Measurements from ENCODE around the gene CNFN. TPM values are rescaled to one million over a fixed set of nuclear protein-coding genes. Genes with fewer than 3 reads are reported as not detected.
A peak's percentile ranks its signal among the peaks of the same experiment; 100 is the strongest.

The CNFN gene
- total and polyA plus RNA-seq, 7 experiments from 2014 or later = 0.52 to 0.75 TPM; not detected in 5

GRCh38 chr19:42401365-42402303 is 11.5 kb upstream of the CNFN start:
- no peaks in the 10 kb centered on the region for H3K27me3 Mint-ChIP-seq
- peaks cover 0 to 13% (median 0%) of the 10 kb centered on the region in 3 experiments for H3K36me3 ChIP-seq (ENCODE audit: control insufficient read depth in 2 of 3, insufficient read depth in 3 of 3, low read length in 3 of 3)
- H3K27ac ChIP-seq (ENCODE audit: low read depth, low read length) = peak overlapping the region; percentile 68
- DNase-seq = peak; percentile 46 to 72 (median 64)
- H3K27ac Mint-ChIP-seq = peak overlapping the region; percentile 49 to 88 (median 81)
- peaks cover 12 to 13% of the 10 kb centered on the region in 2 donors for H3K4me1 ChIP-seq (ENCODE audit: control insufficient read depth in 2 of 2, insufficient read depth in 2 of 2, low read length in 2 of 2)
- CTCF ChIA-PET = interaction anchor here (0.6 to 2.6 kb wide), 7 partner anchors 18 to 293 kb away, joined by 3 to 7 read pairs (median 4); partner anchors contain the start of gene POU2F2
- POLR2A ChIA-PET = interaction anchor here (1.0 to 1.2 kb wide), 2 partner anchors 19 to 22 kb away, joined by 3 to 7 read pairs; no protein-coding TSS in a partner anchor
- peaks cover 0 to 15% (median 0%) of the 10 kb centered on the region in 5 donors for H3K36me3 Mint-ChIP-seq
- H3K4me3 ChIP-seq (ENCODE audit: low read length) = peak overlapping the region; percentile 62
- peaks cover 25 to 51% (median 42%) of the 10 kb centered on the region in 7 donors for H3K4me1 Mint-ChIP-seq
- peak; percentile 78 for ATAC-seq
- intact Hi-C loops (cut with micrococcal nuclease) = loop anchor here (1.0 to 5.0 kb wide), 8 partner anchors 14 to 294 kb away; partner anchors contain the start of gene MEGF8 (in 1 of the 2)
- H3K27me3 ChIP-seq (ENCODE audit: control insufficient read depth in 2 of 2, insufficient read depth in 2 of 2, low read length in 2 of 2) = no peaks in the 10 kb centered on the region
- peak overlapping the region; percentile 79 to 88 (median 84) for H3K4me3 Mint-ChIP-seq
- no peaks in the 10 kb centered on the region for H3K9me3 ChIP-seq (ENCODE audit: control insufficient read depth in 2 of 3, low read length in 3 of 3)
- peaks cover 0 to 1% (median 0%) of the 10 kb centered on the region in 11 donors for H3K9me3 Mint-ChIP-seq

GRCh38 chr19:42400404-42400803 is 10.3 kb upstream of the CNFN start:
- Mint-ChIP-seq H3K9me3 (peaks cover 0 to 1% (median 0%) of the 10 kb centered on the region in 11 donors), H3K4me3 (peak overlapping the region in 6 of 10 donors; percentile 7 to 87 (median 29)), H3K27me3 (no peaks in the 10 kb centered on the region), H3K4me1 (peaks cover 32 to 56% (median 48%) of the 10 kb centered on the region in 7 donors), H3K36me3 (peaks cover 0 to 13% (median 0%) of the 10 kb centered on the region in 5 donors), H3K27ac (peak overlapping the region in 5 of 9 donors; percentile 11 to 76 (median 59))
- no peak for DNase-seq
- no peak for ATAC-seq
- intact Hi-C loops (cut with micrococcal nuclease) = loop anchor here (5.0 kb wide), 3 partner anchors 37 to 293 kb away; no protein-coding TSS in a partner anchor
- H3K9me3 ChIP-seq (ENCODE audit: control insufficient read depth in 2 of 3, low read length in 3 of 3) = no peaks in the 10 kb centered on the region
- ChIA-PET CTCF (interaction anchor here (0.7 to 2.6 kb wide), 13 partner anchors 16 to 292 kb away, joined by 3 to 7 read pairs (median 4); partner anchors contain the start of genes CXCL17 and POU2F2), POLR2A (interaction anchor here (0.8 to 1.6 kb wide), 3 partner anchors 12 to 23 kb away, joined by 3 to 5 read pairs (median 4); no protein-coding TSS in a partner anchor)
- H3K27me3 ChIP-seq (ENCODE audit: control insufficient read depth in 2 of 2, insufficient read depth in 2 of 2, low read length in 2 of 2) = no peaks in the 10 kb centered on the region
- H3K27ac ChIP-seq (ENCODE audit: low read depth, low read length) = no peak overlapping the region
- H3K36me3 ChIP-seq (ENCODE audit: control insufficient read depth in 2 of 3, insufficient read depth in 3 of 3, low read length in 3 of 3) = peaks cover 0 to 4% (median 0%) of the 10 kb centered on the region in 3 experiments
- H3K4me3 ChIP-seq (ENCODE audit: low read length) = no peak overlapping the region
- peaks cover 13 to 16% of the 10 kb centered on the region in 2 donors for H3K4me1 ChIP-seq (ENCODE audit: control insufficient read depth in 2 of 2, insufficient read depth in 2 of 2, low read length in 2 of 2)

GRCh38 chr19:42397263-42398166 is 7.4 kb upstream of the CNFN start:
- no peak for DNase-seq

GRCh38 chr19:42396381-42397262 is 6.5 kb upstream of the CNFN start:
- peak overlapping the region; percentile 93 for H3K4me3 ChIP-seq (ENCODE audit: low read length)
- peaks cover 0 to 8% (median 6%) of the 10 kb centered on the region in 5 donors for H3K27me3 Mint-ChIP-seq
- H3K4me1 ChIP-seq (ENCODE audit: control insufficient read depth in 2 of 2, insufficient read depth in 2 of 2, low read length in 2 of 2) = peaks cover 13 to 16% of the 10 kb centered on the region in 2 donors
- intact Hi-C loops (cut with micrococcal nuclease) = loop anchor here (1.0 to 5.0 kb wide), 5 partner anchors 9 to 179 kb away; partner anchors contain the start of genes MEGF8 (in 2 of the 2) and DEDD2 (in 1 of the 2)
- no peaks in the 10 kb centered on the region for H3K36me3 ChIP-seq (ENCODE audit: control insufficient read depth in 2 of 3, insufficient read depth in 3 of 3, low read length in 3 of 3)
- peak; percentile 96 for ATAC-seq
- peaks cover 0 to 3% (median 0%) of the 10 kb centered on the region in 5 donors for H3K36me3 Mint-ChIP-seq
- no peaks in the 10 kb centered on the region for H3K27me3 ChIP-seq (ENCODE audit: control insufficient read depth in 2 of 2, insufficient read depth in 2 of 2, low read length in 2 of 2)
- H3K27ac ChIP-seq (ENCODE audit: low read depth, low read length) = peak overlapping the region; percentile 70
- DNase-seq = peak; percentile 80 to 97 (median 84)
- peak overlapping the region; percentile 85 to 93 (median 88) for H3K27ac Mint-ChIP-seq
- H3K4me3 Mint-ChIP-seq = peak overlapping the region; percentile 85 to 99 (median 91)
- CTCF ChIA-PET = no interaction called here
- H3K4me1 Mint-ChIP-seq = peaks cover 29 to 49% (median 44%) of the 10 kb centered on the region in 7 donors
- peaks cover 0 to 1% (median 0%) of the 10 kb centered on the region in 11 donors for H3K9me3 Mint-ChIP-seq
- H3K9me3 ChIP-seq (ENCODE audit: control insufficient read depth in 2 of 3, low read length in 3 of 3) = no peaks in the 10 kb centered on the region
- POLR2A ChIA-PET = interaction anchor here (0.6 to 1.3 kb wide), 8 partner anchors 8 to 153 kb away, joined by 3 to 8 read pairs (median 4); no protein-coding TSS in a partner anchor

More at GRCh38 chr19:42397263-42398166, 7.4 kb upstream of the CNFN start:
- ChIA-PET CTCF (no interaction called here), POLR2A (interaction anchor here (0.6 to 1.3 kb wide), 8 partner anchors 9 to 154 kb away, joined by 3 to 8 read pairs (median 4); no protein-coding TSS in a partner anchor)
- Mint-ChIP-seq H3K27me3 (peaks cover 0 to 3% (median 0%) of the 10 kb centered on the region in 5 donors), H3K36me3 (peaks cover 0 to 7% (median 0%) of the 10 kb centered on the region in 5 donors), H3K4me1 (peaks cover 32 to 52% (median 48%) of the 10 kb centered on the region in 7 donors), H3K27ac (peak overlapping the region; percentile 85 to 93 (median 88)), H3K4me3 (peak overlapping the region; percentile 85 to 99 (median 91)), H3K9me3 (peaks cover 0 to 1% (median 0%) of the 10 kb centered on the region in 11 donors)
- Histone ChIP-seq H3K27me3 (ENCODE audit: control insufficient read depth in 2 of 2, insufficient read depth in 2 of 2, low read length in 2 of 2) (no peaks in the 10 kb centered on the region), H3K27ac (ENCODE audit: low read depth, low read length) (peak overlapping the region; percentile 70), H3K4me3 (ENCODE audit: low read length) (peak overlapping the region; percentile 93), H3K9me3 (ENCODE audit: control insufficient read depth in 2 of 3, low read length in 3 of 3) (no peaks in the 10 kb centered on the region), H3K36me3 (ENCODE audit: control insufficient read depth in 2 of 3, insufficient read depth in 3 of 3, low read length in 3 of 3) (no peaks in the 10 kb centered on the region), H3K4me1 (ENCODE audit: control insufficient read depth in 2 of 2, insufficient read depth in 2 of 2, low read length in 2 of 2) (peaks cover 13 to 16% of the 10 kb centered on the region in 2 donors)
- intact Hi-C loops (cut with micrococcal nuclease) = loop anchor here (1.0 to 5.0 kb wide), 5 partner anchors 10 to 180 kb away; partner anchors contain the start of genes MEGF8 (in 2 of the 2) and DEDD2 (in 1 of the 2)
- ATAC-seq = no peak

- H3K27me3 ChIP-seq (ENCODE audit: control insufficient read depth in 2 of 2, insufficient read depth in 2 of 2, low read length in 2 of 2) = no peaks in the 10 kb centered on the region
- Mint-ChIP-seq H3K27me3 (peaks cover 7 to 23% (median 20%) of the 10 kb centered on the region in 5 donors), H3K4me3 (peak overlapping the region in 1 of 10 donors; percentile 22), H3K9me3 (peaks cover 0 to 3% (median 0%) of the 10 kb centered on the region in 11 donors), H3K4me1 (peaks cover 21 to 32% (median 29%) of the 10 kb centered on the region in 7 donors), H3K36me3 (no peaks in the 10 kb centered on the region), H3K27ac (peak overlapping the region in 2 of 9 donors; percentile 28 to 62)
- peaks cover 8 to 11% of the 10 kb centered on the region in 2 donors for H3K4me1 ChIP-seq (ENCODE audit: control insufficient read depth in 2 of 2, insufficient read depth in 2 of 2, low read length in 2 of 2)
- intact Hi-C loops (cut with micrococcal nuclease) = loop anchor here (5.0 kb wide), 2 partner anchors 67 to 177 kb away; partner anchors contain the start of genes DEDD2 (in 1 of the 2) and MEGF8 (in 1 of the 2)
- H3K4me3 ChIP-seq (ENCODE audit: low read length) = no peak overlapping the region
- POLR2A ChIA-PET = no interaction called here
- H3K27ac ChIP-seq (ENCODE audit: low read depth, low read length) = no peak overlapping the region
- no peaks in the 10 kb centered on the region for H3K9me3 ChIP-seq (ENCODE audit: control insufficient read depth in 2 of 3, low read length in 3 of 3)
- H3K36me3 ChIP-seq (ENCODE audit: control insufficient read depth in 2 of 3, insufficient read depth in 3 of 3, low read length in 3 of 3) = no peaks in the 10 kb centered on the region
- ATAC-seq (no peak), DNase-seq (no peak)
- CTCF ChIA-PET = no interaction called here
These were observed 4.7 kb upstream of the CNFN start for GRCh38 chr19:42394751-42395150.

All from naive thymus-derived CD4-positive, alpha-beta T cell (primary cell).